ENCODE results near the gene DNALI1. TPM values are rescaled to one million over a fixed set of nuclear protein-coding genes. Genes with fewer than 3 reads are reported as not detected.
A peak's percentile ranks its signal among the peaks of the same experiment; 100 is the strongest.
"Not testable (repeated sequence)": the region's sequence is repeated elsewhere in the genome, so short reads cannot be mapped to it uniquely, and the experiment has no call there.

DNALI1 gene
- total RNA-seq, 1 donor from 2014 or later, result 28.1 TPM

DNA sequence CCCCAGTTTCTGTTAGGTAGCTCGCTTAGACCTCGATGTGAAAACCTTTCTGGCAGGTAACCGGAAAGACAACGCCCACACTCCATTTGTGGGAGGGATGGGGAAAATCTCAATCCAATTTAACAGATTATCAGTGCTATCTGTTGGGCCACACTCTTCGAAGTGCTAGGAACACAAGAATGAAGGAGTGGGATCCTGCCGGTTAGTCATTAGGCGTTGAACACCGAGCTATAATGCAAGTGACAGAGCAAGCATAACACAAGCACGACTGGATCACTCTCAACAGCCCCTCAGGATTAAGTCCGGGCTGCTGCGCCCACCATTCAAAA is 3.2 kb upstream of the DNALI1 start:
- Histone ChIP-seq H3K27ac (peak overlapping the region; percentile 96), H3K9me3 (no peaks in the 10 kb centered on the region), H3K27me3 (ENCODE audit: low read depth) (no peaks in the 10 kb centered on the region), H3K4me1 (peaks cover 43% of the 10 kb centered on the region), H3K36me3 (peaks cover 36% of the 10 kb centered on the region), H3K4me3 (peak overlapping the region; percentile 96)
- TF ChIP-seq, protein P1, sequence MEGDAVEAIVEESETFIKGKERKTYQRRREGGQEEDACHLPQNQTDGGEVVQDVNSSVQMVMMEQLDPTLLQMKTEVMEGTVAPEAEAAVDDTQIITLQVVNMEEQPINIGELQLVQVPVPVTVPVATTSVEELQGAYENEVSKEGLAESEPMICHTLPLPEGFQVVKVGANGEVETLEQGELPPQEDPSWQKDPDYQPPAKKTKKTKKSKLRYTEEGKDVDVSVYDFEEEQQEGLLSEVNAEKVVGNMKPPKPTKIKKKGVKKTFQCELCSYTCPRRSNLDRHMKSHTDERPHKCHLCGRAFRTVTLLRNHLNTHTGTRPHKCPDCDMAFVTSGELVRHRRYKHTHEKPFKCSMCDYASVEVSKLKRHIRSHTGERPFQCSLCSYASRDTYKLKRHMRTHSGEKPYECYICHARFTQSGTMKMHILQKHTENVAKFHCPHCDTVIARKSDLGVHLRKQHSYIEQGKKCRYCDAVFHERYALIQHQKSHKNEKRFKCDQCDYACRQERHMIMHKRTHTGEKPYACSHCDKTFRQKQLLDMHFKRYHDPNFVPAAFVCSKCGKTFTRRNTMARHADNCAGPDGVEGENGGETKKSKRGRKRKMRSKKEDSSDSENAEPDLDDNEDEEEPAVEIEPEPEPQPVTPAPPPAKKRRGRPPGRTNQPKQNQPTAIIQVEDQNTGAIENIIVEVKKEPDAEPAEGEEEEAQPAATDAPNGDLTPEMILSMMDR (IDR thresholded peaks at IDR 0.05), result no peak
- ATAC-seq, result no peak
- intact Hi-C loops (cut with DNase I), result no loop called here
- DNase-seq, result no peak

DNA sequence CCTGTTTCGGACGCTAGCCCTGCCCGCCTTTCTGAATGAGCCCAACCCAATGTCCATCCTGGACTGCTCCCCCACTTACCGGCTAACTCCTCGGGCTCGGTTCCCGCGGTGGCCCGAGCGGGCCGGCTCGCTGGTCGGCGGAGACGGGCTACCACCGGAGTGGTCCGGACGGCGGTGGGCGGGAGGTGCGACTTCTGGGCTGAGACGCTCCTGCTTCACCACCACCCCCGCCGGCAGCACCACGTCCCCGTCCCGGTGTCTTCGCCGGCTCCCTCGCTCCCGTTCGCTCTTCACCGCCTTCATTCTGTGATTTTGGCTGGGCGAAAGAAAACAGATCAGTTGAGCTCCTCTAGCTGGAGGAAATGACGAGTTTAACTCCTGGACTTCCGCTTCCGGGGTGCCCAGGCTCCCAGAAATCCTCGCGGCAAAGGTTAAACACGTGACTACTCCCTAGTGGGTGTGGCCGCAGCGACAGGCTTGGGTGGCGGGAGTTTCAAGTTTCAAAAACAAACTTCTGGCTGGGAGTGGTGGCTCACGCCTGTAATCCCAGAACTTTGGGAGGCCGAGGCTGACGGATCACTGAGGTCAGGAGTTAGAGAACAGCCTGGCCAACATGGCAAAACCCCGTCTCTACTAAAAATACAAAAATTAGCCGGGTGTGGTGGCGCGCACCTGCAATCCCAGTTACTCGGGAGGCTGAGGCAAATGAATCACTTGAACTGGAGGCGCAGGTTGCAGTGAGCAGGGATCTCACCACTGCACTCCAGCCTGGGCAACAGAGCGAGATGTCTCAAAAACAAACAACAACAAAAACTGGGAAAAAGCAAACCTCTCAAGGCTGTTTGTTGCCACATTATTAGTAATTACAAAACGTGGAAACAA is 2.6 kb upstream of the DNALI1 start, which contains the start of gene SNIP1:
Gene SNIP1, minus strand, starts transcription at position 367 of the 882 bp plus-strand sequence. Its CDS starts 64 bp downstream, at position 303.
- Histone ChIP-seq H3K27me3 (ENCODE audit: low read depth) (no peaks in the 10 kb centered on the region), H3K27ac (peak within 1 kb of the TSS; percentile 96), H3K4me1 (peaks cover 43% of the 10 kb centered on the region), H3K4me3 (peak within 1 kb of the TSS; percentile 96), H3K36me3 (peaks cover 30% of the 10 kb centered on the region), H3K9me3 (no peaks in the 10 kb centered on the region)
- DNase-seq (peak; percentile 91), ATAC-seq (peak; percentile 93 to 94)
- TF ChIP-seq, protein P1 (IDR thresholded peaks at IDR 0.05), result no peak
- intact Hi-C loops (cut with DNase I), result no loop called here

DNA sequence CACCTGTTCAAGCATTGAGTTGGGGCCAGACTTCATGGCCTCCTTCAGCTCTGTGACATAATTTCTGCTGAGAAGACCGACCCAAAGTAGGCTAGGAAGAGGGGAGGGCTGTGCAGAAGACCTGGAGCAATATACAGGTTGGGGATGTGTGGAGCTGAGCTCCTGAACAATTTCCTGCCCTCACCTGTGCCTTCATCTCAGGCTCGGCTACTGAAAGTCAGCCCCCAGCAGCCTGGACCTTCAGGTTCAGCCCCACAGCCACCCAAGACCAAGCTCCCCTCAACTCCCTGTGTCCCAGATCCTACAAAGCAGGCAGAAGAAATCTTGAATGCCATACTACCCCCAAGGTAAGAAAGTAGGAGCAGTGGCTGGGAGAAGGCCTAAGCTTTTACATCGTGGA is 662 bp downstream of the DNALI1 start:
- Histone ChIP-seq H3K4me1 (peaks cover 36% of the 10 kb centered on the region), H3K9me3 (no peaks in the 10 kb centered on the region), H3K27ac (peak overlapping the region; percentile 80), H3K36me3 (peaks cover 9% of the 10 kb centered on the region), H3K27me3 (ENCODE audit: low read depth) (no peaks in the 10 kb centered on the region), H3K4me3 (peak overlapping the region; percentile 49)
- intact Hi-C loops (cut with DNase I), result no loop called here
- TF ChIP-seq, protein P1 (IDR thresholded peaks at IDR 0.05), result no peak
- ATAC-seq, result peak in 1 of 2 donors; percentile 2
- no peak for DNase-seq

DNA sequence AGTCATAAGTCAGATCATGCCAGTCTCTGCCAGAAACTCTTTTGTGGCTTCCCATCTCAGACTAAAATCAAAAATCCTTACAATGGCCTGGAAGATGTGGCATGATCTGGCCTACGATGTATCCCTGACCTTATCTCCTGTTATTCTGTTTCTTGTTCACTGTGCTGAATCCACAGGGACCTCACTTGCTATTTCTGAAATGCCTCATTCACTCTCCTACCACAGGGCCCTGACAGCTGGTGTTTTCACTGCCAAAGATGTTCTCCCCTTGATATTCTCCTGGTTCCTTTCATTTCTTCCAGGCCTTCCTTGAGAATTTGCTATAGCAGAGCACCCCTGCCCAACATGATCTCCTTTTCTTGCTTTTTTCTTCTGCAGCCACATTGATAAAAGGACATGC is 1.7 kb downstream of the DNALI1 start:
- H3K36me3 ChIP-seq, result peaks cover 18% of the 10 kb centered on the region
- H3K4me3 ChIP-seq, result no peak overlapping the region
- H3K9me3 ChIP-seq, result no peaks in the 10 kb centered on the region
- no peaks in the 10 kb centered on the region for H3K27me3 ChIP-seq (ENCODE audit: low read depth)
- TF ChIP-seq, protein P1 (IDR thresholded peaks at IDR 0.05), result no peak
- H3K4me1 ChIP-seq, result peaks cover 26% of the 10 kb centered on the region
- intact Hi-C loops (cut with DNase I), result no loop called here
- no peak for ATAC-seq
- no peak for DNase-seq
- no peak overlapping the region for H3K27ac ChIP-seq

- Histone ChIP-seq H3K27ac (no peak overlapping the region), H3K27me3 (ENCODE audit: low read depth) (no peaks in the 10 kb centered on the region), H3K36me3 (peaks cover 21% of the 10 kb centered on the region), H3K9me3 (no peaks in the 10 kb centered on the region), H3K4me1 (peaks cover 23% of the 10 kb centered on the region), H3K4me3 (no peak overlapping the region)
- DNase-seq (no peak), ATAC-seq (no peak)
- TF ChIP-seq, protein P1 (IDR thresholded peaks at IDR 0.05), result no peak
- intact Hi-C loops (cut with DNase I), result no loop called here
Observed at GRCh38 chr1:37559080-37559479, 2.3 kb downstream of the DNALI1 start.

- intact Hi-C loops (cut with DNase I); DNase-seq; H3K9me3 ChIP-seq; H3K27ac ChIP-seq; H3K27me3 ChIP-seq (ENCODE audit: low read depth); ATAC-seq; H3K4me3 ChIP-seq: not testable (repeated sequence)
- H3K36me3 ChIP-seq, result peaks cover 30% of the 10 kb centered on the region
- peaks cover 18% of the 10 kb centered on the region for H3K4me1 ChIP-seq
Observed at GRCh38 chr1:37559957-37560379, 3.2 kb downstream of the DNALI1 start.

Measured in lower lobe of right lung (tissue), 2 donors.